ENCODE measurements around the gene NRG3.
"Not testable (repeated sequence)": the region's sequence is repeated elsewhere in the genome, so short reads cannot be mapped to it uniquely, and the experiment has no call there.

Gene NRG3

GRCh38 chr10:81961451-81962184 lies 86.6 kb downstream of the NRG3 start:
- DNase-seq (ENCODE audit: low spot score), result no peak

- no peak for DNase-seq (ENCODE audit: low spot score)
Measured at GRCh38 chr10:81963606-81964005, 88.6 kb downstream of the NRG3 start.

GRCh38 chr10:81967716-81968115 lies 92.7 kb downstream of the NRG3 start:
- DNase-seq (ENCODE audit: low spot score), result no peak

- DNase-seq (ENCODE audit: low spot score), result no peak
Measured at GRCh38 chr10:81969136-81969535, 94.1 kb downstream of the NRG3 start.

- no peak for DNase-seq (ENCODE audit: low spot score)
Measured at GRCh38 chr10:81978238-81978637, 103.2 kb downstream of the NRG3 start.

- no peak for DNase-seq (ENCODE audit: low spot score)
Measured at GRCh38 chr10:81981724-81982123, 106.7 kb downstream of the NRG3 start.

GRCh38 chr10:81984428-81984827 lies 109.4 kb downstream of the NRG3 start:
- no peak for DNase-seq (ENCODE audit: low spot score)

GRCh38 chr10:81995254-81995653 lies 120.3 kb downstream of the NRG3 start:
- DNase-seq (ENCODE audit: low spot score), result no peak

GRCh38 chr10:81996927-81997326 lies 121.9 kb downstream of the NRG3 start:
- no peak for DNase-seq (ENCODE audit: low spot score)

- DNase-seq (ENCODE audit: low spot score), result no peak
Measured at GRCh38 chr10:82020999-82021398, 146.0 kb downstream of the NRG3 start.

GRCh38 chr10:82027711-82028110 lies 152.7 kb downstream of the NRG3 start:
- DNase-seq (ENCODE audit: low spot score), result no peak

GRCh38 chr10:82037076-82037475 lies 162.1 kb downstream of the NRG3 start:
- peak; percentile 51 for DNase-seq (ENCODE audit: low spot score)

GRCh38 chr10:82038587-82038986 lies 163.6 kb downstream of the NRG3 start:
- no peak for DNase-seq (ENCODE audit: low spot score)

GRCh38 chr10:82040336-82040735 lies 165.3 kb downstream of the NRG3 start:
- DNase-seq (ENCODE audit: low spot score), result no peak

GRCh38 chr10:82041018-82041417 lies 166.0 kb downstream of the NRG3 start:
- DNase-seq (ENCODE audit: low spot score), result no peak

- no peak for DNase-seq (ENCODE audit: low spot score)
Measured at GRCh38 chr10:82056391-82056790, 181.4 kb downstream of the NRG3 start.

- not testable (repeated sequence) for DNase-seq (ENCODE audit: low spot score)
Measured at GRCh38 chr10:82067192-82067591, 192.2 kb downstream of the NRG3 start.

GRCh38 chr10:82068501-82068900 lies 193.5 kb downstream of the NRG3 start:
- no peak for DNase-seq (ENCODE audit: low spot score)

GRCh38 chr10:82071231-82071630 lies 196.2 kb downstream of the NRG3 start:
- DNase-seq (ENCODE audit: low spot score), result no peak

GRCh38 chr10:82072124-82072523 lies 197.1 kb downstream of the NRG3 start:
- no peak for DNase-seq (ENCODE audit: low spot score)

- DNase-seq (ENCODE audit: low spot score), result no peak
Measured at GRCh38 chr10:82075605-82076004, 200.6 kb downstream of the NRG3 start.

GRCh38 chr10:82084496-82084895 lies 209.5 kb downstream of the NRG3 start:
- DNase-seq (ENCODE audit: low spot score), result no peak

GRCh38 chr10:82084904-82085303 lies 209.9 kb downstream of the NRG3 start:
- no peak for DNase-seq (ENCODE audit: low spot score)

GRCh38 chr10:82089327-82089726 lies 214.3 kb downstream of the NRG3 start:
- peak; percentile 2 for DNase-seq (ENCODE audit: low spot score)

Measured in cerebellar cortex (tissue), 1 donor.